MV-4-11 (cell line): ENCODE measurements around the gene TTC23.
"Not testable (repeated sequence)": the region's sequence is repeated elsewhere in the genome, so short reads cannot be mapped to it uniquely, and the experiment has no call there.

ENCODE experiments used
- DNase-seq: peaks from one replicate; lab custom pipeline; 2025; lab: John Stamatoyannopoulos, UW

Gene TTC23

DNA sequence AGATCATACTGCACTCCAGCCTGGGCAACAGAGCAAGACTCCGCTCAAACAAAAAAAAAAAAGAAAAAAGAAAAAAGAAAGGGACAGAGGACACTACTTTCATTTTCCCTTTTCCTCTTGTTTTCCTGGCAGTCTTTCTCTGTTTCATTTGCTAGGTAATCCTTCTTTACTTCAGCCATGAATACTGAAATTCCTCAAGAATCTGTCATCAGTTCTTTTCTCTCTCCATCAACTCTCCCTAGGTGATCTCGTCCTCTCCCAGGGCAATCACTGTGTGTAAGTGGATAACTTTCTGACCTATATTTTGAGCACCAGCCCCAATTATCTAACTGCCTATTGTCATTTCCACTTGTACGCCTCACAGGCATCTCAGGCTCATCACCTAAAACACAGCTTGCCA lies 51.5 kb downstream of the TTC23 start:
- no peak for DNase-seq

DNA sequence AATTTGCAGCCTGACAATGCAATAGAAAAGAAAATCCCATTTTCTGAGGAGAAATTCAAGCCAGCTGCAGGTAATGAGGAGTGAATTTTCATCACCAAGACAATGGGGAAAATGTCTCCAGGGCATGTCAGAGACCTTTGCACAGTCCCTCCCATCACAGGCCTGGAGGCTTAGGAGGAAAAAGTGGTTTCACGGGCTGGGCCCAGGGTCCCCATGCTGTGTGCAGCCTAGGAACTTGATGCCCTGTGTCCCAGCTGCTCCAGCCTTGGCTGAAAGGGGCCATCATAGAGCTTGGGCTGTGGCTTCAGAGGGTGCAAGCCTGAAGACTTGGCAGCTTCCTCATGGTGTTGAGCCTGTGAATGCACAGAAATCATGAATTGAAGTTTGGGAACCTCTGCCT lies 57.2 kb downstream of the TTC23 start:
- DNase-seq = not testable (repeated sequence)

DNA sequence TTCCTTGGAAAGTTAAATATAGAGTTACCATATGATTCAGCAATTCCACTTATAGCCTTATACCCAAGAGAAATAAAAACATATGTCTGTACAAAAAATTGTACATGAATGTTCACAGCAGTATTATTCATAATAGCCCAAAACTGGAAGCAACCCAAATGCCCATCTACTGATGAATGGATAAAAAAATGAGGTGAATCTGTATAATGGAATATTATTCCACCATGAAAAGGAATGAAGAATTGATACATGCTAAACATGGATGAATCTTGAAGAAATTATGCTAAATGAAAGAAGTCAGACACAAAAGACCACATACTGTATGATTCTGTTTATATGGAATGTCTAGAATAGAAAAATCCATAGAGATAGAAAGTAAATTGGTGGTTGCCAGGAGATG lies 61.4 kb downstream of the TTC23 start:
- no peak for DNase-seq

DNA sequence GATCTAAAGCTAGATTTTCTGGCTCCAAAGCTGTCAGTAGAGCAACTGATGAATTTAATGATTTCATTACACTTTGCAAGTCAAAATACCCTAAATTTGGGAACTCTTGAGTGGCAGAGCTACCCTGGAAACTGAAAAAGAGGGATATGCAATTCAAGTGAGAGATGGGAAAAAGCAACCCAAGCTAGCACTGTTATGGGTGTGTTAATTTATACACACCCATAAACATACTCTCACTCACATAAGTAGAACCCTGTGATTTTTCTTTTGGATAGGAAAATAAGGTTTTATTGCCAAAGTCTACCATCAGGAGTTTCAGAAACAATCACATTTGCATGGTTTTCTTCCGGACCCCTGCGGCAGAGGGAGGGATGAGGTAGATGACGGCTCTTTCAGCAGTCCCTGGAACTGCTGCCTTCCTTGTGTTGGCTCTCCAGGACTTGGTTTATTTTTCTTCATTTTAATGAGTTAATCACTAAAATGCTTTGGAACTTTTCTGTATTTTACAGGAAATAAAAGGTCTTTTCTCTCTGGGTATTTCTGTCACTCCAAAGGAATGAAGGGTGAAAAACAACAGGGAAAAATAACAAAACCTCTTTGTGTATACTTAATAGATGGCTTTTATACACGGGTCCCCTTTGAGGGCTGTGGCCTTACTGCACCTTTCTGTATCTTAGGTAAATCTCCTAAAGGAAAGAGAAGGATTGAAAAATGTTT lies 63.8 kb downstream of the TTC23 start:
- DNase-seq = no peak

- no peak for DNase-seq
These were observed 66.6 kb downstream of the TTC23 start for GRCh38 chr15:99182791-99183190.

DNA sequence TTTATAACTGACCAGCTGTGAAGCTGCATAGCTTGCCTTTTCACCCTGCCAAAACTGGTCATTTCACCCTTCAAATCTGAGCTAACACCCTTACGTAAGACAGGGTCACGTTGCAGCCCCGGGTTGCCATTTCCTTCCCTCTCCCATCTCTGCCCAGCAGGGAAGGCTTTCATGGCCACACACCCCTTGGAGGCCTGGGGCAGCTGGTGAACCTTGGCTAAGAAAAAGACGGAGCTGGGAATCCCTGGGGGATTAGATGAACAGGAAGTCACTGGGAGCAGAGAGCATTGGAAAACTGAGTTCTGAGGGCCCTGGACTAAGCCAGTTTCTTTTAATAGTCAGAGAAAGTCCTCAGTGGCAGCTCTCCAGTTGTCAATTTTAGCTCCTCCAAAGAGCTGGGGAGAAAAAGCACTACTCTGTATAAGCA lies 67.8 kb downstream of the TTC23 start:
- no peak for DNase-seq

- DNase-seq = no peak
These were observed 68.4 kb downstream of the TTC23 start for GRCh38 chr15:99180964-99181306.

DNA sequence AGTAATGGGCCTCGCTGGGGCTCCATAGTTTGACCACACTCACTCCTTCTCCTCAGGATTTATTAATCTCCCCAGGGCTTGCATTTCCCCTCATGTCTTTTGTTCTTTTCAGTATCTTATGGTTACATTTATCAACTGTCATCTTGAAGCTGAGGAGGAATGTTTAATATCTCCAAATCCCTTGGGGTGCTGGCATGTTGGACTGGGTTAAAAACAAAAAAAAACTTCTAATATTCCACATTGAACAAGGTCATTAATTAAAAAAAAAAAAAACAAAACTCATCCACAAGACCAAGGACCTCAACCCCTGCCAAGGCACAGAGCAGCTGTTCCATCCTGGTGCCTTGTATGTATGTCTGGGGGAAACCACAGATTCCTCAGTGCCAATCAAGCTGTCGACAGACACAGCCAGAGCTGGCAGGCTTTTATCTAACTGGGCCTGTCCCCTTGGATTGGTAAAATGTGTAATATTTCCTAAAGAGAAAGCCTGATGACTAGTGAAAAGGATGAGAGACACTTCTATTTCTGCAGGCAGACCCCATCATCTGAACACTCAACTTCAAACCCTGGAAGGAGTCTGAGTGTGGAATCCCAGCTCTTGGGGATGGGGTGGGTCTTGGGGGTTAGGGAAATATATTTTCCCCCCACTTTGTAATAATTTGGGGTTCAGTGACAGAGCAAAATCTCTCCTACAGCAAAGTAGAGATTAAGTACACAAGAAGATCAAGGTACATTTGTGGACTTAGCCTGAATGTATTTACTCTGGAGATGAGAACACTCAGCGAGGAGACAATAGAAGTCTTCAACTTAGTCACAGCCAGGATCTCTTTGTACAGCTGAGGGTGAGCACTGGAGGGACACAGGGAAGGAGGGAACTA lies 69.1 kb downstream of the TTC23 start:
- no peak for DNase-seq

DNA sequence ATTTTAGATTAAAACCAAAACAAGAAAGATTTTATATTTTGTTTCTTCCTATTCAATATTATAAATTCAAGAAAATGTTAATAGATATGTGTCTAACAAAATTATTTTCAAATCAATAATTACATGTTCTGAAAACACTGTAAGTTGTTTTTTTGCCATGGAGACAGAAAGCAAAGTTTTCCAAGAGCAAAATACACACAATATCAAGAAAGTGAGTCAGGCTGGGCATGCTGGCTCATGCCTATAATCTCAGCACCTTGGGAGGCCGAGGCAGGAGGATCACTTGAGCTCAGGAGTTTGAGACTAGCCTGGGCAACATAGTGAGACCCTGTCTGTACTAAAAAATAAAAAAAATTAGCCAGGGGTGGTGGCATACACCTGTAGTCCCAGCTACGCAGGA lies 71.7 kb downstream of the TTC23 start:
- DNase-seq = no peak

GRCh38 chr15:99176757-99177156 lies 72.6 kb downstream of the TTC23 start:
- no peak for DNase-seq

GRCh38 chr15:99174567-99175395 lies 74.6 kb downstream of the TTC23 start:
- no peak for DNase-seq

DNA sequence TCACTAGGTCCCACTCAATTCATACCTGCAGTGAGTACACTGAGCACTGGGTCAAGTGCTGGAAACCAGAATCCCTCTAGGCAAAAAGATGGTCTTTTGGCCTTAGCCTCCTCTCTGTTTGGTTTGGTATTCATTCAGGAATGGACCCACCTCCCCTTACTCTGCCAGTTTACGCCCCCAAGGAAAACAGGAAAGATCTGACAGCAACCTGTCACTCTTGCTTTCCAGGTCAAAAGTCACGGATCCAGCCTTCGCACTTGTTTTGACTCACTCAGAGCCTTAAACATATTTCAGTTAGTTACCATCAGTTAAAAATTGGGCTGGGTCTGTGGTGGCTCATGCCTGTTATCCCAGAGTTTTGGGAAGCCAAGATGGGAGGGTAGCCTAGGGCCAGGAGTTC lies 76.4 kb downstream of the TTC23 start:
- DNase-seq = no peak

GRCh38 chr15:99172171-99172570 lies 77.2 kb downstream of the TTC23 start:
- no peak for DNase-seq

GRCh38 chr15:99170476-99171065 lies 78.8 kb downstream of the TTC23 start:
- no peak for DNase-seq

- no peak for DNase-seq
These were observed 79.5 kb downstream of the TTC23 start for GRCh38 chr15:99169769-99170311.

DNA sequence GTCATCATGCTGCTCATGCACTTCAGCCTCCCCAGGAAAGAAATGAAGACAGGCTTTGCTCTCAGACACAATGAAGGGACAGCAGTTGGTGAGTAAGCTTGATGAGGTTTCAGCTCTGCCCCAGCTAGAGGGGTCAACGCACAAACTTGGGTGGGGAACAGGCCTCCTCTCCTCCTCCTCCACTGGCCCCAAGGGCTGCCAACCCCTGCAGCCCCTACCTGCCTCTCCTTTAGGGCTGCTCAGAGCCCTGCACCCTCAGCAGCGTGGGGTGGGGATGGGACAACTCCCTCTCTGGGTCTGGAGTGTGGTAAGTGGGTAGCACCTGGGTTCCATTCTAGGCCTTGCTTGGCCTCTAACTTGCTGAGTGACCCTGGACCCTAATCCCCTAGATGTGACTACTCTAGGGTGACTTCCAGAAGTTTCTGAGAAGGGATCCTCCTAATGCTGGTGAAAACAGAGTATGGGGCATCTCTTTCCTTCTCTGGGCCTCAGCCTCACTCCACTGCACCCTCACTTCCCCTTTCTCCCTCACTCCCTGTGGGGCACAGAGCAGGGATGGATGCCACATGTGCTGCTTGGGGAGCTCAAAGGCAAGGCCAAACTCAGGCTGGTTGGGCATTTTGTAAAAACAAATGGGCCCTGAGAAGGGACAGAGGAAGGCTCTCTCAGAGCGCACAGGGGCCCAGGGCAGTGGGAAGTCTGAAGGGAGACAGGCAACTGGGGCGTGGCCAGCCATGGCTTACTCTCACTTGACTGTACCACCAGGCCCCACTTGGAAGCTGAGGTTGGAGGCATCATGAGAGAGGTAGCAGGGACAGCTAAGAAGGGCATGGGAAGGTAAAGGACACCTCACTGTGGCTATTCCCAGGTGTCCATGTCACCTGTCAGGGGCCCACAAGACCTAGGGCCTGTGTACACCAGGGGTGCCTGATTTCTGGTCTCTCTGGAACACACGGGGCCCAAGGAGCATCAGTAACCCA lies 80.5 kb downstream of the TTC23 start:
- peak; percentile 29 for DNase-seq

- no peak for DNase-seq
These were observed 81.7 kb downstream of the TTC23 start for GRCh38 chr15:99167640-99168039.

- DNase-seq = no peak
These were observed 82.2 kb downstream of the TTC23 start for GRCh38 chr15:99167201-99167600.

GRCh38 chr15:99165956-99166689 lies 83.3 kb downstream of the TTC23 start:
- no peak for DNase-seq
